GM23248 (cell line): ENCODE results near the gene COL8A1. TPM values are rescaled to one million over a fixed set of nuclear protein-coding genes. Genes with fewer than 3 reads are reported as not detected.

ENCODE experiments used
- DNase-seq: peaks from one replicate; pipeline ENCODE4 v3.0.0-alpha.2; 2015
- H2AFZ ChIP-seq: fragments of 200-600 bp; sonication (generic); 2 replicates; pipeline ENCODE4 v1.6.1; 2016; ENCODE audit warnings: antibody characterized with exemption
- H3F3A ChIP-seq: fragments of 200-600 bp; sonication (generic); 2 replicates; pipeline ENCODE4 v1.6.1; 2016; ENCODE audit warnings: mild to moderate bottlenecking, antibody characterized with exemption, mixed run types; ENCODE audit not compliant: insufficient read depth
- H3K27ac ChIP-seq: fragments of 200-600 bp; sonication (generic); 2 replicates; pipeline ENCODE4 v1.5.1; 2016; ENCODE audit warnings: mild to moderate bottlenecking
- H3K27me3 ChIP-seq: fragments of 200-600 bp; sonication (generic); replicated peaks from 2 replicates; pipeline ENCODE4 v1.6.1; 2016; ENCODE audit warnings: mild to moderate bottlenecking; ENCODE audit not compliant: insufficient read depth
- H3K36me3 ChIP-seq: fragments of 200-600 bp; sonication (generic); 2 replicates; pipeline ENCODE4 v1.6.1; 2016; ENCODE audit warnings: low read depth, mild to moderate bottlenecking
- H3K4me1 ChIP-seq: fragments of 200-600 bp; sonication (generic); 2 replicates; pipeline ENCODE4 v1.6.1; 2016; ENCODE audit warnings: mild to moderate bottlenecking; ENCODE audit not compliant: insufficient read depth
- H3K4me2 ChIP-seq: fragments of 200-600 bp; sonication (generic); one replicate; pipeline ENCODE4 v1.6.1; 2016; ENCODE audit warnings: mild to moderate bottlenecking; ENCODE audit not compliant: unreplicated experiment
- H3K4me3 ChIP-seq: fragments of 200-600 bp; sonication (generic); 2 replicates; pipeline ENCODE4 v1.5.1; 2016; ENCODE audit warnings: mild to moderate bottlenecking
- H3K79me2 ChIP-seq: fragments of 200-600 bp; sonication (generic); 2 replicates; pipeline ENCODE4 v1.6.1; 2016; ENCODE audit warnings: mild to moderate bottlenecking; ENCODE audit not compliant: insufficient read depth
- H3K9ac ChIP-seq: fragments of 200-600 bp; sonication (generic); 2 replicates; pipeline ENCODE4 v1.6.1; 2016; ENCODE audit warnings: mild to moderate bottlenecking
- H3K9me2 ChIP-seq: fragments of 200-600 bp; sonication (generic); 2 replicates; pipeline ENCODE4 v1.6.1; 2016; ENCODE audit warnings: mixed run types, mild to moderate bottlenecking, moderate library complexity; ENCODE audit not compliant: insufficient read depth
- H3K9me3 ChIP-seq: fragments of 200-600 bp; sonication (generic); one replicate; pipeline ENCODE4 v1.6.1; 2017; ENCODE audit warnings: low read depth
- H4K20me1 ChIP-seq: fragments of 200-600 bp; sonication (generic); 2 replicates; pipeline ENCODE4 v1.6.0; 2016; ENCODE audit not compliant: insufficient read depth
- EZH2 ChIP-seq: fragments of 200-600 bp; sonication (generic); IDR thresholded peaks from 2 replicates; pipeline ENCODE4 v1.6.1; 2018; ENCODE audit warnings: antibody characterized with exemption, mild to moderate bottlenecking; ENCODE audit not compliant: insufficient read depth, poor library complexity, severe bottlenecking
- EZH2phosphoT487 ChIP-seq: fragments of 200-600 bp; sonication (generic); IDR thresholded peaks from 2 replicates; pipeline ENCODE4 v1.6.1; 2018; ENCODE audit warnings: antibody characterized with exemption, moderate library complexity, mild to moderate bottlenecking, low read depth; ENCODE audit not compliant: insufficient read depth
- WGBS, 2 experiments: methylation state at CpG; one replicate each; pipeline ENCODE4 v1.1.6; 2015 to 2017; ENCODE audit warnings: low lambda C conversion rate in 2 of 2, low coverage in 1 of 2; ENCODE audit errors: missing lambda C conversion rate in 2 of 2; 5-methylcytosine and 5-hydroxymethylcytosine counted together
- in situ Hi-C: fragments of 300-500 bp; cut with MboI; formaldehyde crosslinking; loops from 2 replicates; pipeline ENCODE4 v1.15.0; 2020
- polyA plus RNA-seq: library from polyadenylated mRNA; unstranded; fragments of >200 nt; fragmentation: Nextera tagmentation; extraction: Ambion mirVana; gene quantifications from 2 replicates; pipeline ENCODE4 v1.2.1, GENCODE V29; 2016
- total RNA-seq: library from RNA; depleted of rRNA; stranded (reverse); fragments of >200 nt; shearing (Covaris generic); gene quantifications from 2 replicates; pipeline ENCODE4 v1.2.3, GENCODE V29; 2014

COL8A1 gene
- total and polyA plus RNA-seq, 2 experiments from 2014 or later, result 164 to 189 TPM

DNA sequence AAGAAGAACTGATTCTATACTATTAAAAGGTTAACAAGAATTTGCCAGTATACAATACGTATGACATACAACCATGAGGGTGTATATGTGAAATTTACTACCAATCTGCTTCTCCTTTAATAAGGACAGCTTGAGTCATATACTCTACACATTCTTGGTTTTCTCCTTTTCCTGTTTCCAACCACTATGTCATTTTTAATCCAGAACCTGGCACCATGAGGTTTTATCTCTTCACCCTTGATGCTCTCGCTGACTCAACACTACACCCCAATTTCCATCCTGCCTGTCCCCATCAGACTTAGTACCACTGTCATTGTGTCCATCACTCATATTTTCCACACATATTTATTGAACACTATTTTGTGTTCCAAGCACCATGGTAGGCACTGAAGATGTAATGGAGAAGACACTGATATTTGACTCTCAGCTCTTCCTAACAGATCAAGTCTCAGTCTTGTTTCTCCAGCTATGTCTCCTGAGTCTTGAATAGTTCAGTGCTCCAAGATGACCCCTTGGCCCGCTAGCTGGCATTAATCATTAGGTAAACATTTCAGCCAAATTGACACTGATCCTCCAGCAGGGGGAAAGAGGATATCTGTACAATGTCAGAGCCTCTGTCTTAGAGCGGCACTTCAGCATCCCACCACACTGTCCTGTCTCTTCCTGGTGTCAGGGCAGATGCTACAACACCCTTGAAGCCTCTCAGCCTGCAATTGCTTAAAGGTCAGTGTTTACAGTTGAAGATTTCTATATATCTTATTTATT is 11.2 kb upstream of the COL8A1 start:
- Histone ChIP-seq H3K9me3 (no peaks in the 10 kb centered on the region), H3K27me3 (no peaks in the 10 kb centered on the region), H3K4me1 (peaks cover 23% of the 10 kb centered on the region), H3K27ac (no peak overlapping the region), H3F3A (peaks cover 17% of the 10 kb centered on the region; the same call in 1 of the 2 replicates), H3K79me2 (no peaks in the 10 kb centered on the region), H3K36me3 (no peaks in the 10 kb centered on the region), H3K4me3 (no peak overlapping the region), H4K20me1 (no peaks in the 10 kb centered on the region), H3K4me2 (no peak overlapping the region), H3K9ac (no peak overlapping the region), H3K9me2 (no peaks in the 10 kb centered on the region), H2AFZ (no peak overlapping the region)
- WGBS, 2 experiments, result 62 to 65% methylated on average over 4 of the region's 4 CpGs
- peak; percentile 43 for DNase-seq
- TF ChIP-seq EZH2phosphoT487, result no peak
- in situ Hi-C loops, result no loop called here

DNA sequence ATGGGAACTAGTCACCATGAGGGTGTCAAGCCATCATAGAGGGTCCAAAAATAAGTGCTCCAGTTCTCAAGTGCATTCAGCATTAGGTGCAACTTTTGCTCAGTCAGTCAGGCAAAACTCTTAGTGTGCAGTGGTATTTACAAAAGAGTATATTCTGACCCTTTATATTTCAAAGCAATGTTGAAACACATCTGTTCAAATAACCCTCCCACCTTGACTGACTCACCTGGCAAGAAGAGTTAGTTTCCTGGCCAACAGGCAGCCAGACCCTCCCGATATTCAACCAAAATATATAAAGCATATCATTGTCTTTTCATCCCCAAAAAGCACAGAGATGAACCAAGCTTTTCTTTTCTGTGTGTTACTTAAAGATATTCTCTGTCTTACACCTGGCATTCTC is 7.6 kb upstream of the COL8A1 start:
- in situ Hi-C loops, result no loop called here
- Histone ChIP-seq H3K27ac (no peak overlapping the region), H3K9ac (no peak overlapping the region), H3K79me2 (no peaks in the 10 kb centered on the region), H3F3A (peaks cover 16% of the 10 kb centered on the region; the same call in 1 of the 2 replicates), H3K4me2 (no peak overlapping the region), H2AFZ (no peak overlapping the region), H3K4me3 (no peak overlapping the region), H3K36me3 (no peaks in the 10 kb centered on the region), H3K4me1 (peaks cover 27% of the 10 kb centered on the region), H3K27me3 (no peaks in the 10 kb centered on the region), H3K9me2 (no peaks in the 10 kb centered on the region), H3K9me3 (no peaks in the 10 kb centered on the region), H4K20me1 (no peaks in the 10 kb centered on the region)
- TF ChIP-seq EZH2phosphoT487, result no peak
- no peak for TF ChIP-seq EZH2
- DNase-seq, result no peak
- 53 to 56% methylated on average over 1 of the region's 1 CpG for WGBS, 2 experiments

DNA sequence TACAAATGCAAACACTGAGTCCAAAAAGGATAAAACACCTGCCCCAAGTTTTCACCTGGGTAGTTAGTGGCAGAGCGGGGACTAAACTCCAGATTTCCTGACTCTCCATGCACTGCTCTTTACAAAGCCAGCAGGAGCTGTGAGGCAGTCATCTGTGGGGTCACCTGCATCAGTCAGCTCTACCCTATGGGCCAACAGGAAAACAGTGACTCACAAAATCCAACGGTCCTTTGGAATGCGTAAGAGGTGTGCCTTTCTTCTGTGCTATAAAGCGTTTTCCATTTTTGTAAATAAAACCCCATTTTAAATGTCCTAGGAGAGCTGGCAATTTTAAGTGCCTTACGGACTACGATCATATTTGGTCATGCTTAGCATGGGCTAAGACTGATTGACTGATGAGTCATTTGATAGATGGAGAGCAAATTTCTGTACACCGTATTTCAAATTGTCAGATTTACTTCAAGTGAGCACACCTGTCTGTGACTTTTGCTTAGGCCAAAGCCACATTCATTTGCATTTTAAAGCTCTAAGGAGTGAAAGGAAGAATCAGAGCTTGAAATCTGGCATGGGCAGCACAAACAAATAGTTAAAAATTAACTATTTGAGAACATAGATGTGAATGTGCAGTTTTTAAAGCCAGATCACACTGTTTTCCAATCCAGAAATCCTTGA is 4.4 kb upstream of the COL8A1 start:
- no peak for DNase-seq
- H3K79me2 ChIP-seq, result 0 out of 2 replicates have a peak, but pooled peaks cover 5% of the 10 kb centered on the region
- H3F3A ChIP-seq, result peaks cover 27% of the 10 kb centered on the region
- no peak overlapping the region for H2AFZ ChIP-seq
- in situ Hi-C loops, result no loop called here
- H3K4me3 ChIP-seq, result no peak overlapping the region
- H3K36me3 ChIP-seq, result no peaks in the 10 kb centered on the region
- H3K9me3 ChIP-seq, result no peaks in the 10 kb centered on the region
- H3K27me3 ChIP-seq, result no peaks in the 10 kb centered on the region
- TF ChIP-seq EZH2phosphoT487, result no peak
- no peak for TF ChIP-seq EZH2
- H3K9me2 ChIP-seq, result no peaks in the 10 kb centered on the region
- 88% methylated on average over 7 of the region's 7 CpGs for WGBS, 2 experiments
- no peak overlapping the region for H3K4me2 ChIP-seq
- no peak overlapping the region for H3K27ac ChIP-seq
- no peak overlapping the region for H3K9ac ChIP-seq
- H4K20me1 ChIP-seq, result no peaks in the 10 kb centered on the region
- H3K4me1 ChIP-seq, result peaks cover 18% of the 10 kb centered on the region

DNA sequence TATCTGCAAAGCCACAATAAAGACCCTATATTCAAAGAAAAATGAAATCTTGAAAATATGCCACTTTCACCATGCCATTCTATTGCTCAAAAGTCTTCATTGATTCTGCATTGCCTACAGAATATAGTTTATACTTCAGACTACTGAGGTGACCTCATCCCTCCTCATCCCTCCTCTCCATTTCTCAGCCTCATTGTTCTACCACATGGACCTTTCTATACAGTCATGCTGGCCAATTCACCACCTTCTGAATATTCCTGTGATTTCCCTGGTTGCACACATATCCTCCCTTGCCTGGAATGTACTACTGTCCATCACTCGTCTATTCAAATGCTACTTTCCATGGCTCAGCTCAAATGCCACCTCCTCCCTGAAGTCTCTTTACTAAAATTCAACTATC is 3.5 kb upstream of the COL8A1 start:
- H3F3A ChIP-seq, result peaks cover 35% of the 10 kb centered on the region
- H3K79me2 ChIP-seq, result 0 out of 2 replicates have a peak, but pooled peaks cover 13% of the 10 kb centered on the region
- H3K9me2 ChIP-seq, result no peaks in the 10 kb centered on the region
- H3K4me3 ChIP-seq, result no peak overlapping the region
- H3K36me3 ChIP-seq, result no peaks in the 10 kb centered on the region
- no peaks in the 10 kb centered on the region for H3K27me3 ChIP-seq
- peak; percentile 35 for DNase-seq
- in situ Hi-C loops, result no loop called here
- 92 to 100% methylated on average over 1 of the region's 1 CpG for WGBS, 2 experiments
- H3K4me2 ChIP-seq, result no peak overlapping the region
- H3K9ac ChIP-seq, result no peak overlapping the region
- H3K9me3 ChIP-seq, result no peaks in the 10 kb centered on the region
- H3K27ac ChIP-seq, result no peak overlapping the region
- TF ChIP-seq EZH2 (no peak), EZH2phosphoT487 (no peak)
- H2AFZ ChIP-seq, result no peak overlapping the region
- no peaks in the 10 kb centered on the region for H4K20me1 ChIP-seq
- H3K4me1 ChIP-seq, result peaks cover 27% of the 10 kb centered on the region
